ENCODE measurements around the gene TMEM176B. TPM values are rescaled to one million over a fixed set of nuclear protein-coding genes. Genes with fewer than 3 reads are reported as not detected.

The TMEM176B gene
- not detected in 2 replicates for total RNA-seq (2016; rRNA removed; fragmentation: Illumina TruSeq; extraction: Trizol)
- not detected in 2 replicates for total RNA-seq (2016; cell fraction: cytosol; rRNA removed; fragmentation: Illumina TruSeq; extraction: Trizol; ENCODE audit: low read depth)
- total RNA-seq (2016; cell fraction: insoluble cytoplasmic fraction; rRNA removed; fragmentation: Illumina TruSeq; extraction: Trizol), result not detected in 2 replicates
- total RNA-seq (2016; cell fraction: membrane; rRNA removed; fragmentation: Illumina TruSeq; extraction: Trizol), result not detected in 2 replicates
- not detected in 2 replicates for total RNA-seq (2016; cell fraction: nucleus; rRNA removed; fragmentation: Illumina TruSeq; extraction: Trizol)
- polyA plus RNA-seq (2011; rRNA removed), result not detected in 2 replicates
- polyA plus RNA-seq (2011; cell fraction: cytosol; rRNA removed), result not detected in 2 replicates
- polyA plus RNA-seq (2011; cell fraction: nucleus; rRNA removed), result not detected in 2 replicates
- not detected in 2 replicates for polyA plus RNA-seq (2012)
- polyA plus RNA-seq (2016; cell fraction: cytosol; fragmentation: Illumina TruSeq; extraction: Trizol; ENCODE audit: low read depth), result not detected in 2 replicates
- polyA plus RNA-seq (2016; cell fraction: insoluble cytoplasmic fraction; fragmentation: Illumina TruSeq; extraction: Trizol; ENCODE audit: low read depth), result not detected in 2 replicates
- polyA plus RNA-seq (2016; cell fraction: membrane; fragmentation: Illumina TruSeq; extraction: Trizol; ENCODE audit: low read depth), result not detected in 2 replicates
- polyA plus RNA-seq (2016; cell fraction: nucleus; fragmentation: Illumina TruSeq; extraction: Trizol; ENCODE audit: insufficient read depth, low read depth), result not detected in 2 replicates
- polyA minus RNA-seq (2011; rRNA and poly(A)+ RNA removed; ENCODE audit: low replicate concordance), result not detected in 2 replicates
- not detected in 2 replicates for polyA minus RNA-seq (2011; cell fraction: cytosol; rRNA and poly(A)+ RNA removed)
- not detected in 2 replicates for polyA minus RNA-seq (2011; cell fraction: nucleus; rRNA and poly(A)+ RNA removed)
- not detected for Bru-seq, nascent RNA
- BruChase-seq, experiment 1, labeled RNA remaining after a 6-hour chase, result not detected
- BruChase-seq, experiment 2, labeled RNA remaining after a 2-hour chase, result not detected
- long read RNA-seq, experiment 1, result 0 reads
- long read RNA-seq, experiment 2, result 0 reads

DNA sequence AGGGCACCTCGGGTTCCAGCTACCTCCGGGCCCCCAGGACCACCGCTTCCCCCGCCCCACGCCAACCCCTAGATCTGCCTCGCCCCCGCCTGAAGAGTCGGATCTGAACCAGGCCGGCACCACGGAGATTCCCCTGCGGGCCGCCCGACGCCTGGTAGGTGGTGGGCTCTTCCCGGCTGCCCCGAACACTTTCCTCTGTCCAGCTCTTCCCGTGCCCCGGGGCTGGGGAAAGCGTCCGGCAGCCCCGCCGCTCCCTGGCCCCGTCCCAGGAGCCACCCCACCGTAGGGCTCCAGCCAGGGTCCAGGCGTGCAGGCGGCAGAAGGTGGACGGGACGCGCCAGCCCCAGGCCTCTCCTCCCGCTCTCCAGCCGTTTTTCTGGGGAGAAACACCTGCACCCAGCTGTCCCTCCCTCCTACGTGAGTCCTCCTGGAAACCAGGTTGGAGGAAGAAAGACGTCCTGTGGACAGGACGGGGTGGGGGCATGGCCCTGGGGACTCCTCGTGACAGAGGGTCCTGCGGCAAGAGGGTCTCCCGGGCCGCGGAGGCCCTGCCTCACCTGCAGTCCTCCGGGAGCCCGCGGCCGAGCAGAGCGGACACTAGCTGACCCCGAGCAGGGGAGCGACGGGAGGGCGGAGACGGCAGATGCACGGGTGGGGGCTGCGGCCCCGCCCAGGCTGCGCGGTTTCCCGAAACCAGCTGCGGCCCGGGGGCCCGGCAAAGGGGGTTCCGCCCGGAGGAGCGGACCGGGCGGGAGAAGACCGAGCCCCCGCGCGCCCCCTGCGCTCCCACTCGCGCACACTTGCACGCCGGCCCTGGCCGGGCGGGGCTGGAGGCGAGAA lies at the start of gene TMEM176B:
TSS of gene TMEM176B (minus strand) at position 624 of the 840 bp plus-strand sequence. CDS start 3,795 bp downstream, outside the sequence.
- ChIA-PET POLR2A (no interaction called here), CTCF (ENCODE audit: low intra/inter-chr PET ratio, low total read pairs) (no interaction called here)
- H3K4me1 ChIP-seq (ENCODE audit: insufficient read depth, low read length), result no peaks in the 10 kb centered on the region
- no peak within 1 kb of the TSS for H3K4me3 ChIP-seq (replicated peaks in 1 of 3; ENCODE audit: insufficient read depth in 1 of 3, low read depth in 2 of 3, low read length in 3 of 3)
- H3K9me3 ChIP-seq (ENCODE audit: low read length), result no peaks in the 10 kb centered on the region
- H2AFZ ChIP-seq (ENCODE audit: low read length), result no peak within 1 kb of the TSS
- H3K36me3 ChIP-seq (replicated peaks in 1 of 2; ENCODE audit: control insufficient read depth in 1 of 2, insufficient read depth in 2 of 2, low read length in 2 of 2), result no peaks in the 10 kb centered on the region
- H3K79me2 ChIP-seq (ENCODE audit: insufficient read depth, low read length), result no peaks in the 10 kb centered on the region
- DNase-seq (ENCODE audit: low spot score) (no peak), ATAC-seq (no peak), FAIRE-seq (no peak)
- 76% methylated on average over 75 of the region's 75 CpGs for WGBS (ENCODE audit: low lambda C conversion rate)
- no peak within 1 kb of the TSS for H3K9ac ChIP-seq (ENCODE audit: insufficient read depth, low read depth, low read length)
- no peaks in the 10 kb centered on the region for H4K20me1 ChIP-seq (ENCODE audit: insufficient read depth, low read length)
- intact Hi-C loops (cut with micrococcal nuclease; ENCODE audit: unreplicated experiment), result no loop called here
- no TSS peak for BruUV-seq (replicated peaks)
- H3K27ac ChIP-seq (ENCODE audit: extremely low read length, insufficient read depth, low read length), result no peak within 1 kb of the TSS
- no peak within 1 kb of the TSS for H3K4me2 ChIP-seq (ENCODE audit: low read depth, low read length)
- in situ Hi-C loops (cut with HindIII; ENCODE audit: extremely low pct_ligation_motif_present, low pct_unique_long_range_greater_than_20kb), result no loop called here
- peaks cover 0 to 14% of the 10 kb centered on the region in 2 experiments; a peak in 2 of 5 replicates for H3K27me3 ChIP-seq (ENCODE audit: control insufficient read depth in 1 of 2, insufficient read depth in 2 of 2, low read length in 2 of 2)
- TF ChIP-seq ZNF501 (CRISPR knock-in tag; IDR thresholded peaks at IDR 0.05), result no peak
- no peak for TF ChIP-seq ISX (CRISPR knock-in tag; conservative IDR thresholded peaks at IDR 0.05)
- TF ChIP-seq ZNF589 (CRISPR knock-in tag; conservative IDR thresholded peaks at IDR 0.05), result no peak
- TF ChIP-seq, protein P1, sequence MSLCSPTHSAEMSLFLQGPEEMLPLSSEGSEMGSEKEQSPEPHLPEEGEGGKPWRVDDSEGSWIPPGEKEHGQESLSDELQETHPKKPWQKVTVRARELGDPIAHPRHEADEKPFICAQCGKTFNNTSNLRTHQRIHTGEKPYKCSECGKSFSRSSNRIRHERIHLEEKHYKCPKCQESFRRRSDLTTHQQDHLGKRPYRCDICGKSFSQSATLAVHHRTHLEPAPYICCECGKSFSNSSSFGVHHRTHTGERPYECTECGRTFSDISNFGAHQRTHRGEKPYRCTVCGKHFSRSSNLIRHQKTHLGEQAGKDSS (CRISPR knock-in tag; IDR thresholded peaks at IDR 0.05; ENCODE audit: borderline replicate concordance, low read depth), result no peak
- TF ChIP-seq MAFF (IDR thresholded peaks at IDR 0.05; ENCODE audit: low read depth, low read length), result no peak
- TF ChIP-seq NFE2L1 (CRISPR knock-in tag; IDR thresholded peaks at IDR 0.05; ENCODE audit: borderline replicate concordance), result no peak
- TF ChIP-seq, protein P2, sequence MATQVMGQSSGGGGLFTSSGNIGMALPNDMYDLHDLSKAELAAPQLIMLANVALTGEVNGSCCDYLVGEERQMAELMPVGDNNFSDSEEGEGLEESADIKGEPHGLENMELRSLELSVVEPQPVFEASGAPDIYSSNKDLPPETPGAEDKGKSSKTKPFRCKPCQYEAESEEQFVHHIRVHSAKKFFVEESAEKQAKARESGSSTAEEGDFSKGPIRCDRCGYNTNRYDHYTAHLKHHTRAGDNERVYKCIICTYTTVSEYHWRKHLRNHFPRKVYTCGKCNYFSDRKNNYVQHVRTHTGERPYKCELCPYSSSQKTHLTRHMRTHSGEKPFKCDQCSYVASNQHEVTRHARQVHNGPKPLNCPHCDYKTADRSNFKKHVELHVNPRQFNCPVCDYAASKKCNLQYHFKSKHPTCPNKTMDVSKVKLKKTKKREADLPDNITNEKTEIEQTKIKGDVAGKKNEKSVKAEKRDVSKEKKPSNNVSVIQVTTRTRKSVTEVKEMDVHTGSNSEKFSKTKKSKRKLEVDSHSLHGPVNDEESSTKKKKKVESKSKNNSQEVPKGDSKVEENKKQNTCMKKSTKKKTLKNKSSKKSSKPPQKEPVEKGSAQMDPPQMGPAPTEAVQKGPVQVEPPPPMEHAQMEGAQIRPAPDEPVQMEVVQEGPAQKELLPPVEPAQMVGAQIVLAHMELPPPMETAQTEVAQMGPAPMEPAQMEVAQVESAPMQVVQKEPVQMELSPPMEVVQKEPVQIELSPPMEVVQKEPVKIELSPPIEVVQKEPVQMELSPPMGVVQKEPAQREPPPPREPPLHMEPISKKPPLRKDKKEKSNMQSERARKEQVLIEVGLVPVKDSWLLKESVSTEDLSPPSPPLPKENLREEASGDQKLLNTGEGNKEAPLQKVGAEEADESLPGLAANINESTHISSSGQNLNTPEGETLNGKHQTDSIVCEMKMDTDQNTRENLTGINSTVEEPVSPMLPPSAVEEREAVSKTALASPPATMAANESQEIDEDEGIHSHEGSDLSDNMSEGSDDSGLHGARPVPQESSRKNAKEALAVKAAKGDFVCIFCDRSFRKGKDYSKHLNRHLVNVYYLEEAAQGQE (IDR thresholded peaks at IDR 0.05; ENCODE audit: borderline replicate concordance in 1 of 2, low read depth in 1 of 2, low read length in 2 of 2), result no peak
- TF ChIP-seq, protein P3, sequence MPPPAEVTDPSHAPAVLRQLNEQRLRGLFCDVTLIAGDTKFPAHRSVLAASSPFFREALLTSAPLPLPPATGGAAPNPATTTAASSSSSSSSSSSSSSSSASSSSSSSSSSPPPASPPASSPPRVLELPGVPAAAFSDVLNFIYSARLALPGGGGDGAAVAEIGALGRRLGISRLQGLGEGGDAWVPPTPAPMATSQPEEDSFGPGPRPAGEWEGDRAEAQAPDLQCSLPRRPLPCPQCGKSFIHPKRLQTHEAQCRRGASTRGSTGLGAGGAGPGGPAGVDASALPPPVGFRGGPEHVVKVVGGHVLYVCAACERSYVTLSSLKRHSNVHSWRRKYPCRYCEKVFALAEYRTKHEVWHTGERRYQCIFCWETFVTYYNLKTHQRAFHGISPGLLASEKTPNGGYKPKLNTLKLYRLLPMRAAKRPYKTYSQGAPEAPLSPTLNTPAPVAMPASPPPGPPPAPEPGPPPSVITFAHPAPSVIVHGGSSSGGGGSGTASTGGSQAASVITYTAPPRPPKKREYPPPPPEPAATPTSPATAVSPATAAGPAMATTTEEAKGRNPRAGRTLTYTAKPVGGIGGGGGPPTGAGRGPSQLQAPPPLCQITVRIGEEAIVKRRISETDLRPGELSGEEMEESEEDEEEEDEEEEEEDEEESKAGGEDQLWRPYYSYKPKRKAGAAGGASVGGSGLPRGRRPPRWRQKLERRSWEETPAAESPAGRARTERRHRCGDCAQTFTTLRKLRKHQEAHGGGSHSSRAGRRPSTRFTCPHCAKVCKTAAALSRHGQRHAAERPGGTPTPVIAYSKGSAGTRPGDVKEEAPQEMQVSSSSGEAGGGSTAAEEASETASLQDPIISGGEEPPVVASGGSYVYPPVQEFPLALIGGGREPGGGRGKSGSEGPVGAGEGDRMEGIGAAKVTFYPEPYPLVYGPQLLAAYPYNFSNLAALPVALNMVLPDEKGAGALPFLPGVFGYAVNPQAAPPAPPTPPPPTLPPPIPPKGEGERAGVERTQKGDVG (CRISPR knock-in tag; IDR thresholded peaks at IDR 0.05; ENCODE audit: borderline replicate concordance), result no peak
- TF ChIP-seq PHF20 (CRISPR knock-in tag; IDR thresholded peaks at IDR 0.05), result no peak
